Common myeloid progenitor, CD34-positive (primary cell): Measurements from ENCODE around the gene CNOT10.

ENCODE experiments used
- CTCF ChIA-PET: fragments of 350-600 bp; sonication (Branson Sonifier 250); formaldehyde crosslinking; loops from one replicate; lab custom pipeline; 2021; ENCODE audit warnings: antibody characterized with exemption; lab: Charles Lee
- POLR2A ChIA-PET: fragments of 350-600 bp; sonication (Branson Sonifier 250); formaldehyde crosslinking; loops from one replicate; lab custom pipeline; 2021; ENCODE audit warnings: antibody characterized with exemption; lab: Charles Lee
- DNase-seq, 3 donors: peaks; one replicate each; pipeline versions ENCODE4 v3.0.0 to v3.0.0-alpha.2; 2013
- H3K27ac ChIP-seq, 2 experiments: 1 replicate in 1 of 2; 2 replicates in 1 of 2; pipeline ENCODE4 v1.7.0; 2013; ENCODE audit warnings: inconsistent platforms in 2 of 2, low read length in 2 of 2, mild to moderate bottlenecking in 2 of 2, low read depth in 1 of 2, moderate library complexity in 1 of 2; ENCODE audit not compliant: severe bottlenecking in 2 of 2, insufficient read depth in 1 of 2, poor library complexity in 1 of 2
- H3K27me3 ChIP-seq, 5 experiments: replicated peaks in 2 of 5; 1 replicate in 3 of 5; 2 replicates in 2 of 5; pipeline versions ENCODE4 v1.6.1 to v1.7.0; 2013; ENCODE audit warnings: low read length in 4 of 5, mild to moderate bottlenecking in 2 of 5, moderate library complexity in 2 of 5, inconsistent platforms in 1 of 5; ENCODE audit not compliant: insufficient read depth in 5 of 5, control insufficient read depth in 4 of 5
- H3K36me3 ChIP-seq, 4 experiments: 1 replicate in 2 of 4; 2 replicates in 2 of 4; pipeline versions ENCODE4 v1.6.1 to v1.7.0; 2013; ENCODE audit warnings: low read length in 3 of 4, control low read depth in 1 of 4, mild to moderate bottlenecking in 1 of 4; ENCODE audit not compliant: control insufficient read depth in 4 of 4, insufficient read depth in 4 of 4
- H3K4me1 ChIP-seq, 4 experiments: 1 replicate in 3 of 4; 2 replicates in 1 of 4; pipeline versions ENCODE4 v1.6.1 to v1.7.1; 2013; ENCODE audit warnings: low read length in 3 of 4, mild to moderate bottlenecking in 3 of 4, control low read depth in 1 of 4, inconsistent platforms in 1 of 4, moderate library complexity in 1 of 4; ENCODE audit not compliant: control insufficient read depth in 4 of 4, insufficient read depth in 4 of 4; ENCODE audit errors: control extremely low read depth in 1 of 4
- H3K4me3 ChIP-seq, 7 experiments: 1 replicate in 4 of 7; 2 replicates in 3 of 7; pipeline versions ENCODE4 v1.5.1 to v1.7.0; 2013; ENCODE audit warnings: mild to moderate bottlenecking in 7 of 7, low read length in 6 of 7, moderate library complexity in 6 of 7, inconsistent platforms in 2 of 7, low read depth in 2 of 7, control low read depth in 1 of 7; ENCODE audit not compliant: insufficient read depth in 4 of 7, control insufficient read depth in 1 of 7; ENCODE audit errors: extremely low read depth in 1 of 7
- H3K9me3 ChIP-seq, 5 experiments: 1 replicate in 4 of 5; 2 replicates in 1 of 5; pipeline versions ENCODE4 v1.6.1 to v1.7.1; 2013; ENCODE audit warnings: low read length in 4 of 5, mild to moderate bottlenecking in 2 of 5, inconsistent platforms in 1 of 5, low read depth in 1 of 5, moderate library complexity in 1 of 5; ENCODE audit not compliant: control insufficient read depth in 4 of 5, insufficient read depth in 2 of 5; ENCODE audit errors: control extremely low read depth in 1 of 5
- WGBS: methylation state at CpG from one replicate; pipeline ENCODE4 v1.1.5; 2013; ENCODE audit not compliant: insufficient coverage; 5-methylcytosine and 5-hydroxymethylcytosine counted together

The CNOT10 gene

DNA sequence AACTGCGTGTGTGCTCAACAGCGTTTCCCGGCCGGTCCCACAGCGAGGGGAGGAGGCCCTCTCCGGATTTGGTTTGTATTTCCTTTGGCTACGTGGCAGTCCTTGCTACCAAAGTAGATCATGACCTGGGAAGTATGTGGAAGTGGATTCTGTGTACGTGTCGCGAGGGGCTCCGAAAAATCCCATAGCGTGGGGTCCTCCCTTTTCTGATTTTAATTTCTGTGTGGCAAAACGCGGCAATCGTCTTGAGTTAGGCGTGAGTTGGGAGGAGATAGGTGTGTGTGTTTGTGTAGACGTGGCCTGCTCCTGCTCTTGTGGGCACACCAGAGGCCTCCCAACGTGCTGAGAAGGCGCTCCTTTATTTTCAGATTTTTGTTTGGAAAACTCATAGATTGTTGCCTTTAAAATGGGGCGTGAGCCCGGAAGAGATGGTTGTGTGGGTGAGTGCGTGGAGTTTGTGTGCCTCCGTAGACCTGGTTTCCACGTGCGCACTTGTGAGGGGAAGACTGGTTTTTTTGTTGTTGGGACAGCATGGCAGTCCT, 134.1 kb downstream of the CNOT10 start:
- Histone ChIP-seq H3K27me3 (peaks cover 0 to 39% (median 10%) of the 10 kb centered on the region in 5 experiments), H3K36me3 (peaks cover 0 to 25% (median 3%) of the 10 kb centered on the region in 4 experiments), H3K4me1 (peaks cover 17 to 71% (median 49%) of the 10 kb centered on the region in 4 experiments), H3K27ac (no peak overlapping the region), H3K9me3 (peaks cover 0 to 7% (median 0%) of the 10 kb centered on the region in 5 experiments), H3K4me3 (peak overlapping the region; percentile 22 to 80 (median 70))
- DNase-seq: no peak
- POLR2A ChIA-PET: no interaction called here
- WGBS: 56% methylated on average over 18 of the region's 25 CpGs
- CTCF ChIA-PET: no interaction called here

DNA sequence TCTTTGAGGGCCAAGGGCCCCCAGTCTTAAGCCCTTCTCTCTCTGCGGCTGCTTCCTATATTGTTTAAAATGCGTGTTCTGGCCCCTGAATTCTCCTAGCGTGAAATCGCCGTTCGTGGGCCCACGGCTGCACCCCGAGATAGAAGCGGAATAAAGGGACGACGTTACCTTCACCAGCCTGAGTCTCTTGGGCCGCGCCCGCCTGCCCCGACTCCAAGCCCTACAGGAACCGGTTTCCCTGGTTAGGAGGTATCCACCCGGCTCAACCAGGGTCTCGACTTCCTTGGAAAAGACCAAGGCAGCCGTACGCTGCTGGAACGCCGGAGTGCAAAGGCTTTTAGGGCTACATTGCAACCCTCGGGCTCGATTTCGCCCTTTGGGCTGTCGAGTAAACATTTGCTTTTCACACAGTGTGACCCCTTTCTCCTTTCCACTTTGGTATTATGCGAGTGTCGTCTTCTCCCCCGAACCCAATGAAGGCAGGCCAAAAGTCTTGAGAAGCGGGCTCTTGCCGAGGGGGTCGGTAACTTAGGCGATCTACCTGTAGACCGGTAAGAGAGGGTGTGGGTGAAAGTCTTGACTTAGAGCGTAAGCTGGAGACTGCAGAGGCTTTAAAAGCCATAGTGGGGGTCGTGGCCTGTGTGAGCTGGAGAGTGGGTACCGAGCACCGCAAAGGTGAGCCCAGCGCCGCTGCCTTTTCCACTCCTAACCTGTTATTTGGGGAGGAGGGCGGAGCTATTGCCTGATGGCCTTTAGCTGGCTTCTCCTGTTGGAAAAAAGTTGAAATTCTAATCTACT, 134.8 kb downstream of the CNOT10 start:
- peaks cover 11 to 64% (median 42%) of the 10 kb centered on the region in 4 experiments for H3K4me1 ChIP-seq
- peaks cover 0 to 39% (median 10%) of the 10 kb centered on the region in 5 experiments for H3K27me3 ChIP-seq
- ChIA-PET CTCF (interaction anchor here (1.5 kb wide), 1 partner anchor 23 kb away, joined by 4 read pairs; no protein-coding TSS in a partner anchor), POLR2A (no interaction called here)
- peaks cover 0 to 25% (median 3%) of the 10 kb centered on the region in 4 experiments for H3K36me3 ChIP-seq
- no peak overlapping the region for H3K27ac ChIP-seq
- no peak for DNase-seq
- peak overlapping the region in 1 of 7 experiments; percentile 70 for H3K4me3 ChIP-seq
- 98% methylated on average over 36 of the region's 41 CpGs for WGBS
- H3K9me3 ChIP-seq: peaks cover 0 to 7% (median 0%) of the 10 kb centered on the region in 5 experiments

DNA sequence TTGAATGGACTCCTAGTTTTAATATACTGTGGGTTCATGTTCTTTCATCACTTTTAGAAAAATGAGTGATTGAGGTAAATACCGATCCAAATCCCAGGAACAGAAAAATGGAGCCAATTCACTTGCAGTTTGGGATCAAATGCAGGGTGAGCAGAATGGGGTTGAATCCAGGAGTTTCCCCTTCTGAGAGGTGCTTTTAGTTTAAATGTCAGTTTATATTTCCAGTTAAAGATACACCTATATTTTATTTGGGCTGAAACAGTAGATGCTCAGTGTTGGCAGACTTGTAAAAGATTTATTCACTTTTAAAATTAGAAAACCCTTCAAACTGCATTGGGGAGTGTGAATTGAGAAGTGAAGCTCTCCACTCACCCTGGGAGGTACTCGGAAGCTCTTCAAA, 135.4 kb downstream of the CNOT10 start:
- H3K4me1 ChIP-seq: peaks cover 8 to 64% (median 36%) of the 10 kb centered on the region in 4 experiments
- H3K36me3 ChIP-seq: peaks cover 0 to 25% (median 3%) of the 10 kb centered on the region in 4 experiments
- H3K4me3 ChIP-seq: no peak overlapping the region
- CTCF ChIA-PET: interaction anchor here (0.6 to 1.5 kb wide), 2 partner anchors 23 to 24 kb away, joined by 3 to 4 read pairs; no protein-coding TSS in a partner anchor
- no peak overlapping the region for H3K27ac ChIP-seq
- POLR2A ChIA-PET: no interaction called here
- 100% methylated on average over 1 of the region's 2 CpGs for WGBS
- DNase-seq: no peak
- peaks cover 0 to 7% (median 0%) of the 10 kb centered on the region in 5 experiments for H3K9me3 ChIP-seq
- H3K27me3 ChIP-seq: peaks cover 0 to 39% (median 10%) of the 10 kb centered on the region in 5 experiments

DNA sequence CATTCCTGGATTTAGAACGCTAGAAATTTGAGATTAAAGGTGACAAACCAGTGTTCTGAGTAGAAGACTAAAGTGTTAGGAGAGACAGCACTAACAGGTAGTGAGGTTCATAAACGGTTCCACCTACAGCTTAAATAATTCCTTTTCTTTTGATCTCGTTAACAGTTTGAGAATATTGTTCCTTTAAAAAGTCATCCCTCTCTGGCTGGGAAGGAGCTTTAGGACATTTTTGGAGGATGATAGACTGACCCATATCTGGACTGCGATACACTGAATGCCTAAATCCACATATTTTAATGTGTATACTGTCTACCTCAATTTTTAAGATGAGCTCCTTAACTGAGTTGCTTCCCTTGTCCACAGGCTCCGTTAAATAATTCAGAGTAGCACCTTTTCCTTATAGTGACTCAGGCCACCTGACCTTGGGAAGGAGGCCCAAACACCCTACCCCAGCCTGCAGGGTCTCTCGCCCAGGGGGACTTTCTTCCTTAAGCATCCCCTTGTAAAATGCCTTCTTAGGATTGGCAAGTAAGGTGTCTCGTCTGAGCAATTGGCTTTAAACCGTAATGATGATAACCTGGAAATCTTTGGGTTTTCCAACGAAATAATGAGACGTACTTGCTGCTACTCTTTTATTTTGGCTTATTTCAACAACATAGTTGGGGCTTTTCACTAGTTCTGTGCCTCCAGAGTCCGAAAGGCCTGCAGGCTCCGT, 136.1 kb downstream of the CNOT10 start:
- DNase-seq: no peak
- Histone ChIP-seq H3K9me3 (peaks cover 0 to 7% (median 0%) of the 10 kb centered on the region in 5 experiments), H3K4me1 (peaks cover 3 to 59% (median 29%) of the 10 kb centered on the region in 4 experiments), H3K27me3 (peaks cover 0 to 39% (median 10%) of the 10 kb centered on the region in 5 experiments), H3K4me3 (no peak overlapping the region), H3K27ac (no peak overlapping the region), H3K36me3 (peaks cover 0 to 25% (median 3%) of the 10 kb centered on the region in 4 experiments)
- CTCF ChIA-PET: interaction anchor here (0.6 to 1.5 kb wide), 3 partner anchors 22 to 44 kb away, joined by 3 to 4 read pairs (median 3); no protein-coding TSS in a partner anchor
- POLR2A ChIA-PET: no interaction called here
- WGBS: 90% methylated on average over 5 of the region's 12 CpGs

DNA sequence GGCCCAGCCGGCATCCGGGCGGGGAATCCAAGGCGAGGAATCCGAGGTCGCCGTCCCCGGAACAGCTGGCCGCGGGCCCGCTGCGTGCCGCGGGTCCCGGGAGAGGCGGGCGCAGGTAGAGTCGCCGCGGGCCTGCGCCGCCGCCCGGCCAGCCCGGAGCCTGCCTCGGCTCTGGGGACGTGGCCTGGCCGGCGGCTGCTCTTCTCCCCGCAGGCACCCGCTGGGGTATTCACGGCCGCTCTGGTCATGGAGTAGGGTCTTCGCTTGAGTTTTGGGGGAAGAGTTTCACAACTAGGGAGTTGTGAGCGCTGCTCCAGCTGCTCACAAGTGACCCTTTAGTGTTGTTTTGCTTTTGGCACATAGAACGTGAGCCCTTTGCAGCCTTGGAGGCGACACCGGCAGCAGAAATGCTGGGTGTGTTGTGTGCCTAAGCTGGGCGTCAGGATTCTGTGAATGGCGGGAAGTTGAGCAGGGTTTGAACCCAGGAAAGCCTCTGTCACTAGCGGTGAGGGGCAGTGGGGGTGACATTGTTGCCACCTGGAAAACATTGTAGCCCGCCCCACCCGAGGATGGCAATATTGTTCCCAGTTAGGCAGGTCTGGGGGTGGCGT, 136.8 kb downstream of the CNOT10 start:
- ChIA-PET POLR2A (no interaction called here), CTCF (interaction anchor here (0.7 to 1.5 kb wide), 2 partner anchors 21 to 43 kb away, joined by 3 to 4 read pairs; no protein-coding TSS in a partner anchor)
- no peak for DNase-seq
- H3K4me3 ChIP-seq: no peak overlapping the region
- peaks cover 0 to 25% (median 3%) of the 10 kb centered on the region in 4 experiments for H3K36me3 ChIP-seq
- WGBS: 71% methylated on average over 37 of the region's 44 CpGs
- H3K9me3 ChIP-seq: peaks cover 0 to 7% (median 0%) of the 10 kb centered on the region in 5 experiments
- H3K4me1 ChIP-seq: peaks cover 3 to 56% (median 24%) of the 10 kb centered on the region in 4 experiments
- peaks cover 0 to 39% (median 10%) of the 10 kb centered on the region in 5 experiments for H3K27me3 ChIP-seq
- no peak overlapping the region for H3K27ac ChIP-seq

DNA sequence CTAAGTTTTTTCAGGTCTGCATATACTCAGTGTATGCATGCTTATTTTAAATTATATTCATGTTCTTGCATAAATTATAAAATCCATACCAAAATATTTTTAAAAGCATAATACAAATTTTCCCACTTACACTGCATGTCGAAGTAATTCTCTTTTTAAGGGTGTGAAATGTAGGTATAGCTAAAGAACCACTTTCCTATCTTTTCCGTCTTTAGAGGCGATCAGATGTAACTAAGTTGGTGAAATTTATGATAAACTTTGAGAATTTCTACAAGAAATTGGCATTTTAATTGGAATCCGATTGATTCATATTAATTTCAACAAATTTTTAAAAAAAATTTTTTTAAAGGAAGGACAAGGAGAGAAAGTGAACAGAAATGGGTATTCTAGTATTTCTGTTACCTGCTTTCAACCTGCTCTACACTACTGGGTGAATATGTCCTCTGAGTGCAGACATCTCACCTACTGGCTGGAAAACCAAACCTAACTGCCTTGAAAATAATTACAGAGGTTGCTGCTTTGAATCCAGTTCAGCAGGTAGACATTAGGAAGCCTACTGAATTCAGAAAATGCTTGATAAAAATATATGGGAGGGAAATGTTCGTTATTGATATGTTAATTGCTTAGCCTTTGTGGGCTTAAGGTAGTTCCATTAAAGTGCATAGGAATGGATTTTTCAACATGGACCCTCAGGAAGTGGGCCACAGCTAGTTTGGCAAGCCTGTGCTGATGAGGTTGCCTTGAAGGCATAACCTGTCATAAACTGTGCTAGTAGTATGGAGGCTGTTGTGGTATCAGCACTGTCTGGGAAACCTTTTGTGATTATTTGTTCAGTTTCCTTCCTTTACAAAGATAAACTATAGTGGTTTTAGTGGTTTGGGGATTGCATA, 137.9 kb downstream of the CNOT10 start:
- peaks cover 0 to 31% (median 10%) of the 10 kb centered on the region in 5 experiments for H3K27me3 ChIP-seq
- peaks cover 3 to 49% (median 14%) of the 10 kb centered on the region in 4 experiments for H3K4me1 ChIP-seq
- H3K27ac ChIP-seq: no peak overlapping the region
- ChIA-PET POLR2A (no interaction called here), CTCF (no interaction called here)
- DNase-seq: no peak
- no peak overlapping the region for H3K4me3 ChIP-seq
- H3K9me3 ChIP-seq: peaks cover 0 to 7% (median 0%) of the 10 kb centered on the region in 5 experiments
- WGBS: 100% methylated on average over 1 of the region's 5 CpGs
- H3K36me3 ChIP-seq: peaks cover 0 to 25% (median 3%) of the 10 kb centered on the region in 4 experiments
